ENCODE results near the gene LDB3. TPM values are rescaled to one million over a fixed set of nuclear protein-coding genes. Genes with fewer than 3 reads are reported as not detected.

Gene LDB3
- total and polyA plus RNA-seq, 2 of the 8 experiments (the other 6 are each of a cell fraction or from before 2014, with no cell fraction given) = 0.20 to 0.43 TPM

DNA sequence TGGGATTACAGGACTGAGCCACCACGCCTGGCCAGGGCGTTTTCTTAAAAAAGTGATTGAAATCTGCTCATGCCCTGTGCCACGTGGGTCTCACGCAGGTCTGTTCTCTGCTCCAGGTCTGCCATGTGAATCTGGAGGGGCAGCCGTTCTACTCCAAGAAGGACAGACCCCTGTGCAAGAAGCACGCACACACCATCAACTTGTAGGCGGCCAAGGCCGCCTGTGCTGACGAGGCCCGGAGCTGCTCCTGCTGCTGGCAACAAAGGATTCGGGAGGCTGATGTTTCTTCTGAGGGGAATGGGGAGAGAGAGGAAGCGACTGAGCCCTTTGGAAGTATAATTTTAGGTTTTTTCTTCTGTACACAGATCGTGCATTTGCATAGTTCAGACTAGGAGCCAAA is 64.5 kb downstream of the LDB3 start (continued):
- TF ChIP-seq CHD7 (IDR thresholded peaks at IDR 0.05; ENCODE audit: insufficient replicate concordance, low read length) = no peak
- TF ChIP-seq, protein P1, sequence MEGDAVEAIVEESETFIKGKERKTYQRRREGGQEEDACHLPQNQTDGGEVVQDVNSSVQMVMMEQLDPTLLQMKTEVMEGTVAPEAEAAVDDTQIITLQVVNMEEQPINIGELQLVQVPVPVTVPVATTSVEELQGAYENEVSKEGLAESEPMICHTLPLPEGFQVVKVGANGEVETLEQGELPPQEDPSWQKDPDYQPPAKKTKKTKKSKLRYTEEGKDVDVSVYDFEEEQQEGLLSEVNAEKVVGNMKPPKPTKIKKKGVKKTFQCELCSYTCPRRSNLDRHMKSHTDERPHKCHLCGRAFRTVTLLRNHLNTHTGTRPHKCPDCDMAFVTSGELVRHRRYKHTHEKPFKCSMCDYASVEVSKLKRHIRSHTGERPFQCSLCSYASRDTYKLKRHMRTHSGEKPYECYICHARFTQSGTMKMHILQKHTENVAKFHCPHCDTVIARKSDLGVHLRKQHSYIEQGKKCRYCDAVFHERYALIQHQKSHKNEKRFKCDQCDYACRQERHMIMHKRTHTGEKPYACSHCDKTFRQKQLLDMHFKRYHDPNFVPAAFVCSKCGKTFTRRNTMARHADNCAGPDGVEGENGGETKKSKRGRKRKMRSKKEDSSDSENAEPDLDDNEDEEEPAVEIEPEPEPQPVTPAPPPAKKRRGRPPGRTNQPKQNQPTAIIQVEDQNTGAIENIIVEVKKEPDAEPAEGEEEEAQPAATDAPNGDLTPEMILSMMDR (IDR thresholded peaks at IDR 0.05; ENCODE audit: control extremely low read depth in 1 of 3, insufficient read depth in 1 of 3, low read depth in 1 of 3, low read length in 3 of 3) = no peak
- TF ChIP-seq RXRA (IDR thresholded peaks at IDR 0.05; ENCODE audit: insufficient read depth, low read depth, low read length) = no peak
- TF ChIP-seq TCF12 (IDR thresholded peaks at IDR 0.05; ENCODE audit: low read depth, low read length) = no peak

All from H1 (cell line).